GM11168 (cell line): ENCODE data around the gene GATA6.

Source experiments
- in situ Hi-C: fragments of 300-500 bp; cut with MboI; formaldehyde crosslinking; loops from one replicate; pipeline ENCODE4 v1.12.0; 2022; ENCODE audit warnings: low sequenced_read_pairs; ENCODE audit not compliant: unreplicated experiment

Gene GATA6

GRCh38 chr18:22169011-22169888, at the start of gene GATA6:
TSS of gene GATA6 (plus strand) at chr18:22169589. CDS start at chr18:22171145, 1,556 bp downstream.
- in situ Hi-C loops: no loop called here

GRCh38 chr18:22124970-22125369, 44.4 kb upstream of the GATA6 start:
- in situ Hi-C loops: no loop called here

GRCh38 chr18:22128954-22129353, 40.4 kb upstream of the GATA6 start:
- in situ Hi-C loops: no loop called here

- in situ Hi-C loops: no loop called here
These were observed 39.6 kb upstream of the GATA6 start for GRCh38 chr18:22129778-22130177.

- in situ Hi-C loops: no loop called here
These were observed 37.1 kb upstream of the GATA6 start for GRCh38 chr18:22132258-22132657.

GRCh38 chr18:22132763-22133162, 36.6 kb upstream of the GATA6 start:
- in situ Hi-C loops: no loop called here

GRCh38 chr18:22136395-22136794, 33.0 kb upstream of the GATA6 start:
- in situ Hi-C loops: no loop called here

GRCh38 chr18:22141211-22141610, 28.2 kb upstream of the GATA6 start:
- in situ Hi-C loops: no loop called here

GRCh38 chr18:22143347-22144340, 25.7 kb upstream of the GATA6 start:
- in situ Hi-C loops: no loop called here

GRCh38 chr18:22145160-22145559, 24.2 kb upstream of the GATA6 start:
- in situ Hi-C loops: no loop called here

GRCh38 chr18:22149710-22150109, 19.7 kb upstream of the GATA6 start:
- in situ Hi-C loops: no loop called here

GRCh38 chr18:22152093-22152492, 17.3 kb upstream of the GATA6 start:
- in situ Hi-C loops: no loop called here

GRCh38 chr18:22153428-22153827, 16.0 kb upstream of the GATA6 start:
- in situ Hi-C loops: no loop called here

- in situ Hi-C loops: no loop called here
These were observed 13.8 kb upstream of the GATA6 start for GRCh38 chr18:22155584-22155983.

- in situ Hi-C loops: no loop called here
These were observed 10.4 kb upstream of the GATA6 start for GRCh38 chr18:22159014-22159413.

GRCh38 chr18:22161090-22161489, 8.3 kb upstream of the GATA6 start:
- in situ Hi-C loops: no loop called here

GRCh38 chr18:22163416-22164161, 5.8 kb upstream of the GATA6 start:
- in situ Hi-C loops: no loop called here

- in situ Hi-C loops: no loop called here
These were observed 4.9 kb upstream of the GATA6 start for GRCh38 chr18:22164337-22165048.

GRCh38 chr18:22165049-22165602, 4.3 kb upstream of the GATA6 start:
- in situ Hi-C loops: no loop called here
